ENCODE data around the gene MARCHF11.

The MARCHF11 gene

DNA sequence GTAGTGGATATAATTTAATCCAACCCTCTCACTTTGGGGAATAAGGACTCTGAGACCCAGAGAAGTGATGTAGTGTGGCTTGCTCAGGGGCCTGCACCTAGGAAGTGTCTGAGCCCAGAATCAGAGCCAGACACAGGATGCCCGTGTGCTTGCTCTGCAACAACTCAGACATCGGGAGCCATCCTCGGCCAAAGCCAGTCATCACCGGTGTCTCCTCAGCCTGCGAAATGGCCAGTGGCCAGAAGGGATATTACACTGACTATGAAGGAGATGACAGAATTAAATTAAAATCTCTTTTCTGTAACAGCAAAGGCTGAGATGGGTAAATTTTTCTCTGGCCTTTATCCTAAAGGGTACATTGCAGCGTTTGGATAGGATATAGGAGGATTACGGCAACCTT is 102.9 kb downstream of the MARCHF11 start:
- TF ChIP-seq EZH2 (IDR thresholded peaks at IDR 0.05) (no peak), FOXP2 (optimal IDR thresholded peaks at IDR 0.05; ENCODE audit: control extremely low read depth, extremely low read length, insufficient read depth) (no peak), POLR2AphosphoS5 (IDR thresholded peaks at IDR 0.05; ENCODE audit: borderline replicate concordance, low read depth, low read length) (no peak)
- no peak overlapping the region for H3K27ac ChIP-seq
- no peak overlapping the region for H3K9ac ChIP-seq (ENCODE audit: insufficient read length)
- H3K36me3 ChIP-seq (ENCODE audit: insufficient read depth, low read length): no peaks in the 10 kb centered on the region
- no peak overlapping the region for H3K4me3 ChIP-seq
- H3K9me3 ChIP-seq (ENCODE audit: low read depth, low read length): no peaks in the 10 kb centered on the region
- DNase-seq (ENCODE audit: low read depth, low spot score): no peak

DNA sequence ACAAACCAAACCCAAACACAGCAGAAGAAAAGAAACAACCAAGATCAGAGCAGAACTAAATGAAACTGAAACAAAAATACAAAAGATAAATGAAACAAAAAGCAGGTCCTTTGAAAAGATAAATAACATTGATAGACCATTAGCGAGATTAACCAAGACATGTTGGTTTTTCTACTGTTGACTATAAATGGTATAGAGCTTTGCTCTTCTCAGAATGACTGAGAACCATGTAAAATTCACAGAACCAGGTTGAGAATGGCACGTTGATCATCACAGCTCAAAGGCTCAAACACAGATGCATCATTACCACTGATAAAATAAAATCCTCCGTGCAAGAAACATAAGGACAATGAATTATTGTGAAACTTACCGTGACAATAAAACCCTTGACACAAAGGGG is 105.2 kb downstream of the MARCHF11 start:
- no peak for DNase-seq (ENCODE audit: low read depth, low spot score)
- H3K9me3 ChIP-seq (ENCODE audit: low read depth, low read length): no peaks in the 10 kb centered on the region
- H3K36me3 ChIP-seq (ENCODE audit: insufficient read depth, low read length): no peaks in the 10 kb centered on the region
- no peak overlapping the region for H3K27ac ChIP-seq
- TF ChIP-seq FOXP2 (optimal IDR thresholded peaks at IDR 0.05; ENCODE audit: control extremely low read depth, extremely low read length, insufficient read depth) (no peak), EZH2 (IDR thresholded peaks at IDR 0.05) (no peak), POLR2AphosphoS5 (IDR thresholded peaks at IDR 0.05; ENCODE audit: borderline replicate concordance, low read depth, low read length) (no peak)
- H3K4me3 ChIP-seq: no peak overlapping the region
- no peak overlapping the region for H3K9ac ChIP-seq (ENCODE audit: insufficient read length)

DNA sequence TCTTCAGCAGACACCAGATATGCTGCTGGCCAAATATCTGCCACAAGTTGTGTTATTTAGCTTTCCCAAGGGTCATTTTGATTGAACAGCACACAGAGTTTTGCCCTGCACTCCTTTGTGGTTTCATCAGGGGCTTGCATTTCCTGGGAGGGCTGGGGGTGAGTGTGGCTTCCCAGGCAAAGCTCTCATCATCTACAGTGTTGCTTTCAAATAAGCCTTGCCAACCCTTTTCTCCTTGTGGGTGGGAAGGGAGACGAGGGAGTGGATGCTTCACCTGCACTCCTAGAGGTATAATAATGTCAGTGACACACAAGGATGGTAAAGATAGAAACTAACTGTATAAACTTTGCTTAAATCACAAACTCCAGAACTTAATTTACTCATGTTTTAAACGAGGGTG is 107.0 kb downstream of the MARCHF11 start:
- TF ChIP-seq POLR2AphosphoS5 (IDR thresholded peaks at IDR 0.05; ENCODE audit: borderline replicate concordance, low read depth, low read length): no peak
- no peak for TF ChIP-seq EZH2 (IDR thresholded peaks at IDR 0.05)
- TF ChIP-seq FOXP2 (optimal IDR thresholded peaks at IDR 0.05; ENCODE audit: control extremely low read depth, extremely low read length, insufficient read depth): no peak
- no peaks in the 10 kb centered on the region for H3K9me3 ChIP-seq (ENCODE audit: low read depth, low read length)
- no peak overlapping the region for H3K9ac ChIP-seq (ENCODE audit: insufficient read length)
- DNase-seq (ENCODE audit: low read depth, low spot score): no peak
- no peaks in the 10 kb centered on the region for H3K36me3 ChIP-seq (ENCODE audit: insufficient read depth, low read length)
- H3K27ac ChIP-seq: no peak overlapping the region
- H3K4me3 ChIP-seq: no peak overlapping the region

DNA sequence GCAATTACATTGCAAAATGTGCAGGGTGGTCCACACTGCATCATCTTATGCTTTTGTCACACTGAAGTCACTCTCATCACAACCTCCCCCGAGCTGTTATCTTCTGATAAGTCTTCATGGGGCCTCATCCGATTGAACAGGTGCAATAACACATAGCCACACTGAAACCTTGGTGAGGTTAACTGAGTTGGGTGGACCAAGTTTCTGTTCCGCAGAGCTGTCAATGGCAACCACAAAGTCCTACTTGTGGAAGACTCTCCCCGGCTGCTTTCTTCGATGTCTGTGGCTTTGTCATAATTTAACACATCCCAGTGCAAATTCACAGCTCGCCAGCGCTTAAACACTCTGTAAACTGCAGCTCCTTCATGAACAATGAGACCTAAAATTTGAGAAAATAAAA is 112.2 kb downstream of the MARCHF11 start:
- no peaks in the 10 kb centered on the region for H3K9me3 ChIP-seq (ENCODE audit: low read depth, low read length)
- DNase-seq (ENCODE audit: low read depth, low spot score): no peak
- no peak for TF ChIP-seq EZH2 (IDR thresholded peaks at IDR 0.05)
- no peak for TF ChIP-seq POLR2AphosphoS5 (IDR thresholded peaks at IDR 0.05; ENCODE audit: borderline replicate concordance, low read depth, low read length)
- TF ChIP-seq FOXP2 (optimal IDR thresholded peaks at IDR 0.05; ENCODE audit: control extremely low read depth, extremely low read length, insufficient read depth): no peak

DNA sequence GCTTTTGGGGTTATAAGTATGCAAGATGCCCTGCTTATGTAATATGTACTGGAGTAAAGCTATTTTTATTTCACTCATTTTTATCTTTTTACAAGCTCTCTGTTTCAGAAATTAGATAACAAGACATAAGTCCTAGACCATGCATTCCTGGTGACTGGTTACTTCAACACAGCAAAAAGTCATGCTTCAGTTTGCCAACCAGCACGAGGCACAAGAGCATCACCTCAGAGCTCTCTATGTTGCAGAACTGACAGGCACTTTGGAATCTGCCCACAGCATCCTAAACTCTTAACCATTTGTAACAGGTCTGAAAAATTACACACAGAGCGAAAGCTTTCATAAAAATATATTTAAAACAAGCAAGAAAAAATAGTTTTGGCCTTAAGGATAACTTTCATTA is 112.8 kb downstream of the MARCHF11 start:
- no peaks in the 10 kb centered on the region for H3K36me3 ChIP-seq (ENCODE audit: insufficient read depth, low read length)
- H3K27ac ChIP-seq: no peak overlapping the region
- DNase-seq (ENCODE audit: low read depth, low spot score): no peak
- no peaks in the 10 kb centered on the region for H3K9me3 ChIP-seq (ENCODE audit: low read depth, low read length)
- H3K9ac ChIP-seq (ENCODE audit: insufficient read length): no peak overlapping the region
- TF ChIP-seq POLR2AphosphoS5 (IDR thresholded peaks at IDR 0.05; ENCODE audit: borderline replicate concordance, low read depth, low read length): no peak
- no peak for TF ChIP-seq FOXP2 (optimal IDR thresholded peaks at IDR 0.05; ENCODE audit: control extremely low read depth, extremely low read length, insufficient read depth)
- no peak for TF ChIP-seq EZH2 (IDR thresholded peaks at IDR 0.05)
- H3K4me3 ChIP-seq: no peak overlapping the region

More for the DNA sequence above, 112.2 kb downstream of the MARCHF11 start:
- H3K9ac ChIP-seq (ENCODE audit: insufficient read length): no peak overlapping the region
- H3K4me3 ChIP-seq: no peak overlapping the region
- H3K36me3 ChIP-seq (ENCODE audit: insufficient read depth, low read length): no peaks in the 10 kb centered on the region
- no peak overlapping the region for H3K27ac ChIP-seq

DNA sequence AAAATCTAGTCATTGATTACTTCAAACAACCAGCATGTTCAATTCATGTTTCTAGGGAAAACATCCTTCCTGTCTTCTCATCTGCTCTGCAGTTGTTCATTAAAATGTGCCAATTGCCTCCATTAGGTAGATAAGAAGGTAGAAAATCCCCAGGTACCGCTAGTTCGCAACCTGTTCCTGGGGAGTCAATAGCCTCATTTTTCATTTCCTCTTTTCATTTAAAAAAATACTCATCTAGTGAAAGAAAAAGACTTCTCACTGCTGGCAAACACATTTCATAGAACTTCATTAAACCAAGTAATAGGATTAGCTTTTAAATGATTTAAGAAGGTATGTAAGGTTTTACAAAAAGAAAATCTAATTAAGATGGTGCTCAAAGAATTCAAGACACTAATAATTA is 113.3 kb downstream of the MARCHF11 start:
- H3K27ac ChIP-seq: no peak overlapping the region
- TF ChIP-seq FOXP2 (optimal IDR thresholded peaks at IDR 0.05; ENCODE audit: control extremely low read depth, extremely low read length, insufficient read depth) (no peak), EZH2 (IDR thresholded peaks at IDR 0.05) (no peak), POLR2AphosphoS5 (IDR thresholded peaks at IDR 0.05; ENCODE audit: borderline replicate concordance, low read depth, low read length) (no peak)
- no peak overlapping the region for H3K9ac ChIP-seq (ENCODE audit: insufficient read length)
- H3K4me3 ChIP-seq: no peak overlapping the region
- H3K9me3 ChIP-seq (ENCODE audit: low read depth, low read length): no peaks in the 10 kb centered on the region
- no peaks in the 10 kb centered on the region for H3K36me3 ChIP-seq (ENCODE audit: insufficient read depth, low read length)
- no peak for DNase-seq (ENCODE audit: low read depth, low spot score)

DNA sequence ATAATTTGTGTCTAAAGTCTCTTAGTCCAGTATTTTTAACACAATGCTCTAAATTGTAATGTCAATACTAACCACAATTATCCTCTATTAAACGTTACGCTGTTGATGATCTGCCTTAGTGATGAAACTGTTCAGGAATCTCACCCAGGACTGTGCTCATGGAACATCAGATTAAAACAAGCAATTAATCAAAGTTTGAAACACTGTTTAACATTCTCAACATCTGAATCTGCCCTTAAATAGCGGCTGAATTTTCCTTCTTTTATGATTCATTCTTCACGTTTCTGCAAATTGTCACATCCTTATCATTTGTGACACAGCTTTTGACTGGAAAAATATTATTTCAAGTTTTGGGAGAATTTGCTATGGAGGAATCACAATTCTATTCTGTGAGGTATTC is 113.8 kb downstream of the MARCHF11 start:
- Histone ChIP-seq H3K27ac (no peak overlapping the region), H3K9me3 (ENCODE audit: low read depth, low read length) (no peaks in the 10 kb centered on the region), H3K36me3 (ENCODE audit: insufficient read depth, low read length) (no peaks in the 10 kb centered on the region), H3K9ac (ENCODE audit: insufficient read length) (no peak overlapping the region), H3K4me3 (no peak overlapping the region)
- no peak for TF ChIP-seq EZH2 (IDR thresholded peaks at IDR 0.05)
- TF ChIP-seq FOXP2 (optimal IDR thresholded peaks at IDR 0.05; ENCODE audit: control extremely low read depth, extremely low read length, insufficient read depth): no peak
- no peak for TF ChIP-seq POLR2AphosphoS5 (IDR thresholded peaks at IDR 0.05; ENCODE audit: borderline replicate concordance, low read depth, low read length)
- DNase-seq (ENCODE audit: low read depth, low spot score): no peak

DNA sequence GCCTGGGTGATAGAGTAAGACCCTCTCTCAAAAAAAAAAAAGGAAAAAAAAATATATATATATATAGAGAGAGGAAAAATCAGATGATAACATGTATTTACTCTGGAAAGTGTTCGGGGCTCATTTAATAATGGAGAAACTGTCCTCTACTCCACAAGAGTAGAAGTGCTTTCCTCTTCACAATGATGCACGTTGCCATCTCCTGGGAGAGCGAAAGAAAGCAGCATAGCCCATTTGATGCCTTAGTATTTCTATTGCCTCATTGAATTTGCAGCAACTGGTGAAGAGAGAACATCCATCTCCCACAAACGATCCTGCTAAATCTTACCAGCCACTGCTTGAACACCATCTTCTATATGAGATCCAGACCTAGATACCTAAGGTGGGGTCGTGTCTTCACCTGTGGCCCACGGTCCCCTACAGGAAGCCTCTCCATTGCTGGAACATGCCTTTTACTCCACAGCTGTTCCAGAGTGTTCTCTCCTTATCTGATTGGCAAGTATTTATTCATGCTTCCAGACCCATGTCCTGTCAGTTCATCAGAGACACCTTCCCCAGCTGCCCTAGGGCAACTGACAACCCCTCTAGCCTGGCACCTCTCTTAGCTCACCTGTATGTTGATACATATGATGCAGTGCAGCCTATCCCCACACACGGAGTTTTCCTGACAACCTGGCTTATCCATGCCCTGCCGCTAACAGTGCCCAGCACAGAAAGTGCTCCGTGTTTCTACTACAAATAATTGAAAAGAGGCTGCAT is 115.3 kb downstream of the MARCHF11 start:
- H3K4me3 ChIP-seq: no peak overlapping the region

DNA sequence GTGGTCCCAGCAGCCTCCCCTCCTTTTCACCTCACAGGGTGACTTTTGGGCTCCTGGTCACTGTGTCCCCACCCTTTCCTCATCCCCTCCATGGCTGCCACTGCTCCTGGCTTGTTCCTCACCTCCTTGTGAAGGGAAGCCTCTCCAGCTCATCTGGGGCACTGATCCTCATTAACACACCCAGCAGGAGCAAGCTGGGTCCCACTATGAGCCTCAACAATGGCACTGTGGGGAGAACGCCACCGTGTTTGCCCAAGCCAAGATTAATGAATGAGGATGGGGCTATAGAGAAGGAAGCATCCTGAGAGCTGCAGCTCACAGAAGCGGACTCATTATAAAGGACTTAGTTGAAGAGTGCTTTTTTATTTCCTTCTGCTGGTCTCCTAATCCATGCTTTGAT is 118.4 kb downstream of the MARCHF11 start:
- no peaks in the 10 kb centered on the region for H3K36me3 ChIP-seq (ENCODE audit: insufficient read depth, low read length)

More for the DNA sequence above, 115.3 kb downstream of the MARCHF11 start:
- Histone ChIP-seq H3K9ac (ENCODE audit: insufficient read length) (no peak overlapping the region), H3K9me3 (ENCODE audit: low read depth, low read length) (no peaks in the 10 kb centered on the region), H3K36me3 (ENCODE audit: insufficient read depth, low read length) (no peaks in the 10 kb centered on the region), H3K27ac (no peak overlapping the region)
- no peak for DNase-seq (ENCODE audit: low read depth, low spot score)
- TF ChIP-seq POLR2AphosphoS5 (IDR thresholded peaks at IDR 0.05; ENCODE audit: borderline replicate concordance, low read depth, low read length) (no peak), EZH2 (IDR thresholded peaks at IDR 0.05) (no peak), FOXP2 (optimal IDR thresholded peaks at IDR 0.05; ENCODE audit: control extremely low read depth, extremely low read length, insufficient read depth) (no peak)

More for the DNA sequence above, 118.4 kb downstream of the MARCHF11 start:
- H3K27ac ChIP-seq: no peak overlapping the region
- H3K9ac ChIP-seq (ENCODE audit: insufficient read length): no peak overlapping the region
- no peak for DNase-seq (ENCODE audit: low read depth, low spot score)
- no peaks in the 10 kb centered on the region for H3K9me3 ChIP-seq (ENCODE audit: low read depth, low read length)
- TF ChIP-seq POLR2AphosphoS5 (IDR thresholded peaks at IDR 0.05; ENCODE audit: borderline replicate concordance, low read depth, low read length): no peak
- no peak for TF ChIP-seq EZH2 (IDR thresholded peaks at IDR 0.05)
- no peak for TF ChIP-seq FOXP2 (optimal IDR thresholded peaks at IDR 0.05; ENCODE audit: control extremely low read depth, extremely low read length, insufficient read depth)
- H3K4me3 ChIP-seq: no peak overlapping the region

All from SK-N-MC (cell line).